HG02938 (cell line): ENCODE data around the gene GNAI3.
A peak's percentile ranks its signal among the peaks of the same experiment; 100 is the strongest.

Experiments used
- ATAC-seq: cut with Tn5 transposase; IDR thresholded peaks from one replicate; pipeline ENCODE4 v1.9.1; 2021; ENCODE audit warnings: mild to moderate bottlenecking, moderate library complexity; ENCODE audit not compliant: unreplicated experiment

GNAI3 gene

GRCh38 chr1:109548321-109549267 is at the start of gene GNAI3:
GNAI3 (plus strand) TSS chr1:109548615; CDS start chr1:109548721, 106 bp downstream.
- peak; percentile 89 for ATAC-seq

DNA sequence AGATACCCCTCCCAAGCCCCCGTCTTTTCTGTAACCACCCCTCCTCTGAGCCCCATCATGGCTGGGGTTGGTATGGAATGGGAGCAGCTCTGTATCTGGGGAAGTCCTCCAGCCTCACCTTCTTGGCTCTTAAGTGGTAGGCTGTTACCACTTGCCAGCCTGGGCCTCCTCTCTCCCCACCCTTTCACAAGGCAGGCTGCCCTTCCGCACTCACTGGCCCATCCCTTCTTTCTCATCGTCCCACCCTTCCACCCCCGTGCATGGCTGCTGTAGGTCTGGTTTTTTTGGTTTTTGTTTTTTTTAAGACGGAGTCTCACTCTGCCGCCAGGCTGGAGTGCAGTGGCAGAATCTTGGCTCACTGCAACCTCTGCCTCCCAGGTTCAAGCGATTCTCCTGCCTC is 49.3 kb upstream of the GNAI3 start:
- ATAC-seq: no peak

DNA sequence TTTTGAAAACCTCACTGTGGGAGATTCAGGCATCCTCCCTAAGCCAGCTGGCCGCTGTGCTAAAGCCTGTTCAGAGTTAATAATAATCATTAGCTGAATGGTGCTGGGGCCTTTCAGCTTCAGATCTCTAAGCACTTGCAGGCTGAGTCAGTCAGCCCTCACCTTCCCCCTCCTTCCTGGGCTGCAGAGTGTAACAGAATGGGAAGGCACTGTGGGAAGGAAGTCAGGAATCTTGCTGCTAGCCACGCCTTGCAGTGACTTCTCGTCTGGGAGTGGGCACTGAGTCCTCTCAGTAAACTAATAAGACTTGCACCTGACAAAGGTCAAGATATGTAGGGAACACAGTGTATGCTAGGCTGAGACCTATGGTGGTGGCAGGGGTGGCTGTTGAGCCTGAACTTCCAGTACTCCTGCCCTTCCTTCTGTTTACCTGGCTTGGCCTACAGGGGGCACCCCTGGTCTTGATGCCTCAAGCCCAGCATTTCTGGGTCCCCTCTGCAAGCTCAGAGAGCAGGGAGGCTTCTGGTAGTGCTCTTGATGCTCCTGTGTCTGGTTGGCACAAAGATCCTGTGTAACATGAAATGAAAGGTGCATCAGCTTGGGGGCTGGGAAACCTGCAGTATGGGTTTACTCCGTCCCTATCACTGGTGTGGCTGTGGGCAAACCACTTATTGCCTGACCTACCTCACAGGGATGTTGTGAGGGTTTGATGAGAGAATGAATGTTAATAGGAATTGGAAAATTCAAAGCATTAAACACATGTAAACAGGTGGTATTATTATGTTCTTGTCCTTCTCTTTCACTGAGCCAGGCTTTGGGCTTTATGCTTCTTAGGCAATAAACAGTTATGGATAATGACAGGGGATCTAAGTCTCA is 48.5 kb upstream of the GNAI3 start:
- ATAC-seq: no peak

GRCh38 chr1:109500941-109501381 is 47.5 kb upstream of the GNAI3 start:
- no peak for ATAC-seq

GRCh38 chr1:109501644-109502363 is 46.6 kb upstream of the GNAI3 start:
- no peak for ATAC-seq

GRCh38 chr1:109502364-109502851 is 46.0 kb upstream of the GNAI3 start:
- ATAC-seq: no peak

DNA sequence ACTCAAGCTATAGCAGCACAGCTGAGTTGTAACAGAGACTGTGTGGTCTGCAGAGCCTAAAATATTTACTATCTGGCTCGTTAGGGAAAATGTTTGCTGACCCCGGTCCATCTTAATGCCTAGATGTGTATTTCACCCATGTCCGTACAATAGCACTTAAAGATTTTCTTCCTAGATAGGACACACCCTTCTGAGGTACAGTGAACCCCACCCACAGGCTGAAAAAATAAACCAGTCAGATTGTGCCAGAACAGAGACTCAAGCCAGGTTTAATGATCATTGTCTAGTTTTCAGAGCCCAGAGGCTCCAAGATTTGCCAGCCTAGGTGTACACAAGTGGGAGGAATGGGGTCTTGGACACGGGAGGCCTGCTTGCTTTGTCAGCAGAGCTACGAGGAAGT is 44.5 kb upstream of the GNAI3 start:
- no peak for ATAC-seq

DNA sequence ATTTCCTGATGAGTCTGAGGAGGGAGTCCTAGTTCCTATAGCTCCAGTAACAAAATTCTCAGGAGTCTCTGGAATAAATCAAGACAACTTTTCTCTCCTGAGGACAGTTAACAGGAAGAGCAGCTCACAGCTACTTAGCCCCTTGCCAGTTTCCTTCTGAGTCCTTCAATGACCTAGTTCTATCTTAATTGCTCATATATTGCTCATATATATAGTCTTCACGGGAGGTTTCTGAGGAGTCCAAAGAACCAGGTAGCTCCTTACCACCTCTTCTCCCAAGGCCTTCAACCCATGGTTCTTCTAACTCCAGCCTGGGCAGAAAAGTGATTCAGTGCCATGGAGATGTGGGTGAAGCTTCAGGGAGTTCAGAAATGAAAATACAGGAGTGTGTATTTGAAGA is 43.4 kb upstream of the GNAI3 start:
- ATAC-seq: no peak

- no peak for ATAC-seq
Measured at GRCh38 chr1:109508001-109508872, 40.2 kb upstream of the GNAI3 start.

GRCh38 chr1:109508873-109509175 is 39.6 kb upstream of the GNAI3 start:
- no peak for ATAC-seq

DNA sequence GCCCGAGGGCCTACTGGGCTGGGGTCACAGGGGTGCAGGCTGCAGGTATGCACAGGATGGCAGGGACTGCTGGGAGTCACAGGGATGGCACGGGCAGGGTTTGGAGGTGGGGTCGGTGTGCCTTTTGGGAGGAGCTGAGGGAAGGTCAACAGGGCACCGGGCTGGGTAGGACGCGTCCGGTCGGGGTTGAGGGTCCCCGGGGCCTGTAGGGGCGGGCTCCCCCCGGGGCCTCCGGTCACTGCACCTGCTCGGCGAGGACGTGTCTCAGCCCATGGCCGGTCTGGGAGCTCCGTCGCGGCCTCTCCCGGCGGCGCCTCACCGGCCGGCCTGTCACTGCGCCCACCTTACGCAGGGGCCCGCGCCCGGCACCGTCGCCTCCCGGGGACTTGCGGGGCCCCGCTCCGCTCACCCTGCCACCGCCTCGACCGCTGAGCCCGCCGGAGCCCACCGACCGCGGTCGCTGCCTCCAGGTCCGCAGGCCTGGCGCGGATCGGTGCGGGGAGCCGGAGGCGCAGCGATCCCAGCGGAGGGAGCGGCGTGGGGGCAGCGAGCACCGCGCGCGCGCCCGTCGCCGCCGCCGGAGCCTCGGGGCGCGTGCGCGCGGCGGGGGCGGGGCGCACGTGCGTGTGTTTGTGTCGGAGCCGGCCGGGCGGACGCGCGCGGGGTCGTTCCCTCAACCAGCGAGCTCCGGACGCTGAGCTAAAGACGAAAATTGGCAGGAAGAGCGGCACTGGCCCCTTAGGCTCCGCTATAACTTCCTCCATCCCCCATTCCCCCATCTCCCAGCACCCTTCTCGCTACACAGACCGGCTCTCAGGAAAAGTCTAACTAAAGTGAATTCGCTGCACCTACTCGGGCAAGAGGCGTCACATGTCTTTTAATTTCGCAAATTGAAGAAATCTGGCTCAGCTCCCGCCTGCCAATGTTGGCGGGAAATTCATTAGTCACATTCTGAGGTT is 39.0 kb upstream of the GNAI3 start, which contains the start of gene AMIGO1:
AMIGO1 (minus strand) TSS at position 552 of the 959 bp plus-strand sequence. CDS start 815 bp downstream, outside the sequence.
- ATAC-seq: no peak

DNA sequence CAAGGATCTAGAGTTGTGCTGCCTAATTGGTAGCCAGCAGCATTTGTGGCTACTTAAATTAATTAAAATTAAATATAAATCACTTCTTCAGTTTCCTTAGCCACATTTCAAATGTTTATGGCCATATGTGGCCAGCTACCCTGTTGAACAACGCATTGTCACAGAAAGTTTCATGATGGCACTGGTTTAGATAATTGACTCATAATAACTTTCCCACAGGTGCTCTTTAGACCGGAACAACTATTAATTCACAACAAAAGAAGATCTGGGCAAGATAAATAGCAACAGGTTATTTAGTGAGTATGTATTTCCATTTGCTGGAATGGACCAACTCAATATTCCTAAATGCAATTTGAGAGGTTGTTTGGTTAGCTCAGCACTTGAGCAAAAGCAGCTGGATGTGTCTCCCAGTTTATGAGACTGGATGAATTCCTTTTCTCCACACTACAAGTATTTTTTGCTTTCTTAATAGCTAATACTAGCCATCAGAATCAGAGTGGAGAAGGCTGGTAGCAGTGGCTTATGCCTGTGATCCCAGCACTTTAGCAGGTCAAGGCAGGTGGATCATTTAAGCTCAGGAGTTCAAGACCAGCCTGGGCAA is 35.2 kb upstream of the GNAI3 start:
- ATAC-seq: no peak

GRCh38 chr1:109514846-109515245 is 33.6 kb upstream of the GNAI3 start:
- ATAC-seq: no peak

DNA sequence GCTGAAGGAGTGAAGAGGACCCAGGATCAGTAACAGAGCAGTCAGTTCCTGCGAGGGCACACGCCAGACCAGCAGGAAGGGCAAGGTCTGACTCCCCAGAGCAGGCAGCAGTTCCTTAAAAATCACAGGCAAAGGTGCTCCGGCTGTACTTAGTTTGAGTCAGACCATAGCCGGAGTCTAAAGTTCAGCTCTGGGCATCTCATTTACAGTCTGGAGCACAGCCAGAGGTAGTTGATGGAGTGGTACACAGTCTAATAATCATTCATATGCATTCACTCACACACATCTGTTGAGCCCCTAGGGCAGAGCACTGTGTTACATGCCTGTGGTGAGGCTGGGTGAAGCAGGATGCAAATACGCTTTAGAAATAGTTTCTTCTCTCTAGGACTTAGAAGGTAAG is 31.5 kb upstream of the GNAI3 start:
- no peak for ATAC-seq

- ATAC-seq: no peak
Measured at GRCh38 chr1:109517337-109517736, 31.1 kb upstream of the GNAI3 start.

GRCh38 chr1:109521002-109521951 is 27.1 kb upstream of the GNAI3 start:
- no peak for ATAC-seq

GRCh38 chr1:109522026-109522425 is 26.4 kb upstream of the GNAI3 start:
- no peak for ATAC-seq
